Activated CD8-positive, alpha-beta T cell treated with anti-CD3 and anti-CD28 coated beads for 36 hours (primary cell): ENCODE data around the gene SKP2. TPM values are rescaled to one million over a fixed set of nuclear protein-coding genes. Genes with fewer than 3 reads are reported as not detected.

Experiments used
- ATAC-seq: fragments of 200-7000 bp; cut with Tn5 transposase; one replicate; pipeline ENCODE4 v1.10.0; 2021; ENCODE audit warnings: mild to moderate bottlenecking, moderate library complexity
- CTCF ChIA-PET: fragments of 350-600 bp; sonication (Branson Sonifier 250); formaldehyde crosslinking; loops from one replicate; lab custom pipeline; 2021; ENCODE audit warnings: antibody characterized with exemption; lab: Charles Lee
- POLR2A ChIA-PET: fragments of 350-600 bp; sonication (Branson Sonifier 250); formaldehyde crosslinking; loops from one replicate; lab custom pipeline; 2021; ENCODE audit warnings: antibody characterized with exemption; lab: Charles Lee
- DNase-seq: peaks from one replicate; pipeline ENCODE4 v3.0.0-alpha.2; 2020
- H3K27ac Mint-ChIP-seq: one replicate; pipeline ENCODE4 v1.8.0; 2021; ENCODE audit warnings: mild to moderate bottlenecking, mixed read lengths
- H3K27me3 Mint-ChIP-seq: one replicate; pipeline ENCODE4 v1.8.0; 2021; ENCODE audit warnings: mixed read lengths
- H3K36me3 Mint-ChIP-seq: one replicate; pipeline ENCODE4 v1.8.0; 2021; ENCODE audit warnings: low read depth, mixed read lengths
- H3K4me1 Mint-ChIP-seq: one replicate; pipeline ENCODE4 v1.8.0; 2021; ENCODE audit warnings: low read depth, mixed read lengths
- H3K4me3 Mint-ChIP-seq: one replicate; pipeline ENCODE4 v1.8.0; 2021; ENCODE audit warnings: mild to moderate bottlenecking, moderate library complexity, mixed read lengths
- H3K9me3 Mint-ChIP-seq: one replicate; pipeline ENCODE4 v1.8.0; 2021; ENCODE audit warnings: mixed read lengths
- CTCF ChIP-seq: fragments of 200-600 bp; IDR thresholded peaks from one replicate; pipeline ENCODE4 v1.8.0; 2022; ENCODE audit warnings: antibody characterized with exemption, mild to moderate bottlenecking
- intact Hi-C: fragments of 100-400 bp; cut with micrococcal nuclease; formaldehyde crosslinking; loops from one replicate; pipeline ENCODE4 v1.10.0; 2022
- total RNA-seq, 2 experiments: library from RNA; stranded (reverse); gene quantifications; one replicate each; pipeline ENCODE4 v1.2.3, GENCODE V29; 2021

The SKP2 gene
- total RNA-seq, 2 experiments from 2014 or later, result 55.8 to 60.2 TPM

DNA sequence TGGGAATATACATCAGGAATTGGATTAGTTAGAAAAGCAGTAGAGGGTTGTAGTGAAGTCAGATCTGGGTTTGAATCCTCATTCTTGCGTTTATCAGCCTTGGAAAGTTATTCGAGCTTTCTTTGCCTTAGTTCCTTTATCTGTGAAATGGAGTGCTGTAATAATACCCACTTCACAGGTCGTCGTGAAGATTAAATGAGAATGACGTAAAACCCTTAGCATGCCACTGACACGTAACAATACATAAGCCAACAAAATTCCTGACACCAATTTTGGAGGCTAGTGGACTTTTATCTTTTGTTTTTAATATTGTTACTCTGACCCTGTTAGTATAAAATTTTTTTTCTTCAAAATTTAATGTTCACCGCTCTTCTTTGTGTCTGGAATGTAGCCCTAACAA lies 3.4 kb downstream of the SKP2 start:
- H3K9me3 Mint-ChIP-seq, result no peaks in the 10 kb centered on the region
- H3K36me3 Mint-ChIP-seq, result peaks cover 65% of the 10 kb centered on the region
- no peak for ATAC-seq
- TF ChIP-seq CTCF, result no peak
- intact Hi-C loops, result no loop called here
- H3K4me3 Mint-ChIP-seq, result no peak overlapping the region
- H3K4me1 Mint-ChIP-seq, result peaks cover 41% of the 10 kb centered on the region
- CTCF ChIA-PET, result interaction anchor here (0.6 to 1.2 kb wide), 2 partner anchors 83 to 86 kb away, joined by 3 to 5 read pairs; partner anchors contain the start of gene NADK2
- DNase-seq, result no peak
- H3K27me3 Mint-ChIP-seq, result no peaks in the 10 kb centered on the region
- POLR2A ChIA-PET, result interaction anchor here (1.4 kb wide), 1 partner anchor 15 kb away, joined by 4 read pairs; no protein-coding TSS in a partner anchor
- H3K27ac Mint-ChIP-seq, result no peak overlapping the region

GRCh38 chr5:36156121-36156601 lies 4.2 kb downstream of the SKP2 start:
- ATAC-seq, result no peak
- no peaks in the 10 kb centered on the region for H3K27me3 Mint-ChIP-seq
- H3K4me3 Mint-ChIP-seq, result no peak overlapping the region
- H3K27ac Mint-ChIP-seq, result no peak overlapping the region
- H3K4me1 Mint-ChIP-seq, result peaks cover 40% of the 10 kb centered on the region
- peaks cover 65% of the 10 kb centered on the region for H3K36me3 Mint-ChIP-seq
- no peak for TF ChIP-seq CTCF
- DNase-seq, result no peak
- CTCF ChIA-PET, result interaction anchor here (1.2 to 1.3 kb wide), 2 partner anchors 17 to 86 kb away, joined by 3 to 5 read pairs; partner anchors contain the start of gene NADK2
- POLR2A ChIA-PET, result interaction anchor here (1.4 kb wide), 1 partner anchor 14 kb away, joined by 4 read pairs; no protein-coding TSS in a partner anchor
- intact Hi-C loops, result no loop called here
- no peaks in the 10 kb centered on the region for H3K9me3 Mint-ChIP-seq

GRCh38 chr5:36156619-36157018 lies 4.7 kb downstream of the SKP2 start:
- H3K36me3 Mint-ChIP-seq, result peaks cover 67% of the 10 kb centered on the region
- no peak overlapping the region for H3K4me3 Mint-ChIP-seq
- H3K27me3 Mint-ChIP-seq, result no peaks in the 10 kb centered on the region
- intact Hi-C loops, result no loop called here
- ChIA-PET POLR2A (no interaction called here), CTCF (interaction anchor here (1.3 kb wide), 1 partner anchor 17 kb away, joined by 3 read pairs; no protein-coding TSS in a partner anchor)
- no peak for TF ChIP-seq CTCF
- H3K9me3 Mint-ChIP-seq, result no peaks in the 10 kb centered on the region
- ATAC-seq (no peak), DNase-seq (no peak)
- H3K27ac Mint-ChIP-seq, result no peak overlapping the region
- H3K4me1 Mint-ChIP-seq, result peaks cover 44% of the 10 kb centered on the region

GRCh38 chr5:36158144-36158543 lies 6.2 kb downstream of the SKP2 start:
- ChIA-PET CTCF (no interaction called here), POLR2A (no interaction called here)
- no peaks in the 10 kb centered on the region for H3K27me3 Mint-ChIP-seq
- TF ChIP-seq CTCF, result no peak
- peaks cover 46% of the 10 kb centered on the region for H3K4me1 Mint-ChIP-seq
- no peak overlapping the region for H3K27ac Mint-ChIP-seq
- intact Hi-C loops, result no loop called here
- DNase-seq, result no peak
- no peak overlapping the region for H3K4me3 Mint-ChIP-seq
- H3K36me3 Mint-ChIP-seq, result peaks cover 68% of the 10 kb centered on the region
- no peak for ATAC-seq
- H3K9me3 Mint-ChIP-seq, result no peaks in the 10 kb centered on the region

DNA sequence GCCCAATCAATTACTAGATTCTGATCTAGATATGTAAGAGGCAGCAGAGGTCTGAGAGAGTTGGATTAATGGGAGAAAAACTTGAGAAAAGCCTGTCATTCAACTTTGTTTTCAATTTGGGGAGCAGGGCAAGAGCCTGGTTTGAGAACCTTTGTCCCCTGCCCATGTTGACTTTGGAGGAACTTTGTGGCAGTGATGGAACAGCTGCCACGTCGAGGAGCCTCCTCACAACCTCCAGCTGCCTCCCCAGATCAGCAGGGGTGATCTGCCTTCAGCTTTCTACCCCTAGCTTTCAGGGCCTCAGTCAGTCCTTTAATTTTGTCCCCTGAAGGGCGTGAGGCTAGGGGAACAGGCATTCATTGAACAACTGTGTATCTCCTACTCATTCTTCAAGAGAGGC lies 8.7 kb downstream of the SKP2 start:
- Mint-ChIP-seq H3K4me3 (no peak overlapping the region), H3K27ac (no peak overlapping the region), H3K4me1 (peaks cover 26% of the 10 kb centered on the region), H3K9me3 (no peaks in the 10 kb centered on the region), H3K27me3 (no peaks in the 10 kb centered on the region), H3K36me3 (peaks cover 63% of the 10 kb centered on the region)
- ChIA-PET CTCF (interaction anchor here (1.1 kb wide), 1 partner anchor 81 kb away, joined by 3 read pairs; no protein-coding TSS in a partner anchor), POLR2A (interaction anchor here (2.0 kb wide), 1 partner anchor 9 kb away, joined by 10 read pairs; the partner anchor contains the start of genes LMBRD2 and SKP2)
- intact Hi-C loops, result no loop called here
- DNase-seq, result no peak
- no peak for TF ChIP-seq CTCF
- no peak for ATAC-seq
